Heart left ventricle (tissue), 16 donors: ENCODE measurements around the gene LBHD1. TPM values are rescaled to one million over a fixed set of nuclear protein-coding genes. Genes with fewer than 3 reads are reported as not detected.
A peak's percentile ranks its signal among the peaks of the same experiment; 100 is the strongest.

Source experiments
- ATAC-seq, 4 donors: fragments of 200-7000 bp; cut with Tn5 transposase; one replicate each; pipeline ENCODE4 v1.9.1; 2020 to 2022; ENCODE audit warnings: moderate library complexity in 4 of 4, mild to moderate bottlenecking in 3 of 4, moderate number of reproducible peaks in 1 of 4
- DNase-seq, 5 donors: peaks; one replicate each; pipeline ENCODE4 v3.0.0-alpha.2; 2020
- H3K27ac ChIP-seq, 12 donors: fragments of 200-600 bp; sonication (generic) in 4 of 12; one replicate each; pipeline versions ENCODE4 v1.5.0 to v1.8.0; 2016 to 2022; ENCODE audit warnings: mild to moderate bottlenecking in 2 of 12
- H3K27me3 ChIP-seq, 9 donors: fragments of 200-600 bp; sonication (generic) in 2 of 9; one replicate each; pipeline versions ENCODE4 v1.5.1 to v1.8.0; 2016 to 2022; ENCODE audit warnings: mild to moderate bottlenecking in 3 of 9
- H3K36me3 ChIP-seq, 9 donors: fragments of 200-600 bp; sonication (generic) in 2 of 9; one replicate each; pipeline versions ENCODE4 v1.5.0 to v1.8.0; 2018 to 2022; ENCODE audit warnings: mild to moderate bottlenecking in 2 of 9
- H3K4me1 ChIP-seq, 12 donors: fragments of 200-600 bp; sonication (generic) in 4 of 12; one replicate each; pipeline versions ENCODE4 v1.5.0 to v1.8.0; 2016 to 2022; ENCODE audit warnings: mild to moderate bottlenecking in 3 of 12
- H3K4me3 ChIP-seq, 12 donors: fragments of 200-600 bp; sonication (generic) in 4 of 12; one replicate each; pipeline versions ENCODE4 v1.5.0 to v1.8.0; 2017 to 2022; ENCODE audit warnings: mild to moderate bottlenecking in 9 of 12, moderate library complexity in 4 of 12
- H3K9me3 ChIP-seq, 12 donors: fragments of 200-600 bp; sonication (generic) in 4 of 12; one replicate each; pipeline versions ENCODE4 v1.5.0 to v1.8.0; 2016 to 2022; ENCODE audit warnings: mild to moderate bottlenecking in 1 of 12
- POLR2A ChIP-seq, 2 donors: fragments of 450-650 bp; IDR thresholded peaks; one replicate each; pipeline ENCODE4 v1.6.1; 2017; ENCODE audit warnings: antibody characterized with exemption in 2 of 2, mild to moderate bottlenecking in 2 of 2, moderate library complexity in 2 of 2
- WGBS, 4 donors: extraction: QIAGEN DNeasy Blood & Tissue Kit in 2 of 4; methylation state at CpG; one replicate each; pipeline versions ENCODE4 v1.1.5 to v1.1.7; 2013 to 2018; 5-methylcytosine and 5-hydroxymethylcytosine counted together
- intact Hi-C, 10 donors: fragments of 100-400 bp; cut with DNase I; formaldehyde crosslinking; loops; one replicate each; pipeline versions ENCODE4 v1.11.1 to v1.14.2; 2022
- polyA plus RNA-seq, 2 donors: library from polyadenylated mRNA; stranded (reverse); fragments of 200-250 nt; gene quantifications; one replicate each; pipeline ENCODE4 v1.2.3, GENCODE V29; 2013
- total RNA-seq, 9 donors: library from RNA; depleted of rRNA in 2 of 9; stranded (reverse); fragments of >200 nt in 2 of 9; fragmentation: NEBNext Ultra II Directional in 3 of 9; extraction: Animal tissue kit (Norgen Biotek cat#: 25700) in 3 of 9; gene quantifications; one replicate each; pipeline versions ENCODE4 v1.1.0 to v1.2.4, GENCODE V29; 2016 to 2023
- TF ChIP-seq, protein P1 (sequence below), 12 donors: fragments of 200-600 bp; sonication (generic) in 4 of 12; IDR thresholded peaks; one replicate each; pipeline versions ENCODE4 v1.5.0 to v1.8.0; 2018 to 2022; ENCODE audit warnings: antibody characterized with exemption in 12 of 12, mild to moderate bottlenecking in 5 of 12
- donor health status: ischemic (EF 13 %, LVEDD 7.1; RV severe dilation, severe dysfunction).
- donor health status: healthy with polysubstance abuse.
- donor health status: DM: no; HTN: yes; CAD: no.
- donor health status: DM: no; HTN: no; CAD: no.
- donor health status: ischemic (EF 25% LVEDD 6.9; RV normal size, moderate dysfunction).
- donor health status: ischemic (EF 25% LVEDD 5.7; RV mildly dilated, moderate dysfunction).
- donor health status: healthy.
- donor health status: DM: yes; HTN: yes; CAD: no.
- donor health status: ischemic (EF 35%, LVEDD 5.7; RV mildly dilated, moderate dysfunction).
- donor health status: nonischemic (EF 11% LVEDD 7.7; RV severe dilation, severe dysfunction).
- donor health status: DM: yes; HTN: yes; CAD: no.
- donor health status: PGD.
- donor health status: ischemic (EF 29% LVEDD 5.4; RV normal size, mild dysfunction).
- donor health status: nonischemic (EF 23%, LVEDD 6.1; RV moderate dilation, normal function).

The LBHD1 gene
- total and polyA plus RNA-seq, 11 donors, result 1.4 to 6.3 (median 2.4) TPM

GRCh38 chr11:62615521-62615920 is 56.5 kb downstream of the LBHD1 start:
- Histone ChIP-seq H3K36me3 (peaks cover 0 to 39% (median 23%) of the 10 kb centered on the region in 9 donors), H3K4me3 (no peak overlapping the region), H3K9me3 (no peaks in the 10 kb centered on the region), H3K27me3 (no peaks in the 10 kb centered on the region), H3K4me1 (peaks cover 4 to 33% (median 20%) of the 10 kb centered on the region in 12 donors), H3K27ac (no peak overlapping the region)
- TF ChIP-seq, protein P1, sequence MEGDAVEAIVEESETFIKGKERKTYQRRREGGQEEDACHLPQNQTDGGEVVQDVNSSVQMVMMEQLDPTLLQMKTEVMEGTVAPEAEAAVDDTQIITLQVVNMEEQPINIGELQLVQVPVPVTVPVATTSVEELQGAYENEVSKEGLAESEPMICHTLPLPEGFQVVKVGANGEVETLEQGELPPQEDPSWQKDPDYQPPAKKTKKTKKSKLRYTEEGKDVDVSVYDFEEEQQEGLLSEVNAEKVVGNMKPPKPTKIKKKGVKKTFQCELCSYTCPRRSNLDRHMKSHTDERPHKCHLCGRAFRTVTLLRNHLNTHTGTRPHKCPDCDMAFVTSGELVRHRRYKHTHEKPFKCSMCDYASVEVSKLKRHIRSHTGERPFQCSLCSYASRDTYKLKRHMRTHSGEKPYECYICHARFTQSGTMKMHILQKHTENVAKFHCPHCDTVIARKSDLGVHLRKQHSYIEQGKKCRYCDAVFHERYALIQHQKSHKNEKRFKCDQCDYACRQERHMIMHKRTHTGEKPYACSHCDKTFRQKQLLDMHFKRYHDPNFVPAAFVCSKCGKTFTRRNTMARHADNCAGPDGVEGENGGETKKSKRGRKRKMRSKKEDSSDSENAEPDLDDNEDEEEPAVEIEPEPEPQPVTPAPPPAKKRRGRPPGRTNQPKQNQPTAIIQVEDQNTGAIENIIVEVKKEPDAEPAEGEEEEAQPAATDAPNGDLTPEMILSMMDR (IDR thresholded peaks at IDR 0.05), result no peak
- TF ChIP-seq POLR2A (IDR thresholded peaks at IDR 0.05), result no peak
- intact Hi-C loops, result no loop called here
- ATAC-seq (no peak), DNase-seq (peak in 1 of 5 donors; percentile 37)
- WGBS, 4 donors, result 81 to 94% (median 90%) methylated on average over 4 to 7 of the region's 7 CpGs

- H3K4me1 ChIP-seq, result peaks cover 4 to 37% (median 18%) of the 10 kb centered on the region in 12 donors
- H3K27me3 ChIP-seq, result no peaks in the 10 kb centered on the region
- no peaks in the 10 kb centered on the region for H3K9me3 ChIP-seq
- TF ChIP-seq, protein P1 (IDR thresholded peaks at IDR 0.05), result no peak
- TF ChIP-seq POLR2A (IDR thresholded peaks at IDR 0.05), result no peak
- peak overlapping the region in 2 of 12 donors; percentile 91 to 98 for H3K27ac ChIP-seq
- H3K4me3 ChIP-seq, result no peak overlapping the region
- 77 to 83% (median 79%) methylated on average over 8 of the region's 8 CpGs for WGBS, 4 donors
- intact Hi-C loops, result loop anchor here in 3 of 10 donors (5.0 kb wide), 1 partner anchor 33 kb away; the partner anchor contains the start of gene GANAB (in 3 of the 3)
- peak in 1 of 5 donors; percentile 48 for DNase-seq
- peaks cover 0 to 50% (median 27%) of the 10 kb centered on the region in 9 donors for H3K36me3 ChIP-seq
- no peak for ATAC-seq
Measured at GRCh38 chr11:62614275-62614674, 57.8 kb downstream of the LBHD1 start.

DNA sequence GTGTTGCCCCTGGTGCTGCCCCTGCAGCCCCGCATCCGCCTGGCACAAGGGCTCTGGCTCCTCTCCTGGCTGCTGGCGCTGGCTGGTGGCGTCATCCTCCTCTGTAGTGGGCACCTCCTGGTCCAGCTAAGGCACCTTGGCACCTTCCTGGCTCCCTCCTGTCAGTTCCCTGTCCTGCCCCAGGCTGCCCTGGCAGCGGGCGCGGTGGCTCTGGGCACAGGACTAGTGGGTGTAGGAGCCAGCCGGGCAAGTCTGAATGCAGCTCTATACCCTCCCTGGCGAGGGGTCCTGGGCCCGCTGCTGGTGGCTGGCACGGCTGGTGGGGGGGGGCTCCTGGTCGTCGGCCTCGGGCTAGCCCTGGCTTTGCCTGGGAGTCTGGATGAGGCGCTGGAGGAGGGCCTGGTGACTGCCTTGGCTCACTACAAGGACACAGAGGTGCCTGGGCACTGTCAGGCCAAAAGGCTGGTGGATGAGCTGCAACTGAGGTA is 58.7 kb downstream of the LBHD1 start:
- no peaks in the 10 kb centered on the region for H3K27me3 ChIP-seq
- H3K27ac ChIP-seq, result peak overlapping the region; percentile 91 to 99 (median 98)
- peak overlapping the region in 10 of 12 donors; percentile 75 to 99 (median 84) for H3K4me3 ChIP-seq
- TF ChIP-seq POLR2A (IDR thresholded peaks at IDR 0.05), result no peak
- TF ChIP-seq, protein P1 (IDR thresholded peaks at IDR 0.05), result no peak
- peaks cover 0 to 55% (median 34%) of the 10 kb centered on the region in 9 donors for H3K36me3 ChIP-seq
- H3K9me3 ChIP-seq, result no peaks in the 10 kb centered on the region
- DNase-seq (peak in 2 of 5 donors; percentile 36 to 74), ATAC-seq (peak in 2 of 4 donors; percentile 3 to 4)
- intact Hi-C loops, result loop anchor here in 3 of 10 donors (5.0 kb wide), 1 partner anchor 34 kb away; the partner anchor contains the start of gene GANAB (in 3 of the 3)
- WGBS, 4 donors, result 56 to 77% (median 62%) methylated on average over 4 to 15 of the region's 15 CpGs
- H3K4me1 ChIP-seq, result peaks cover 4 to 37% (median 18%) of the 10 kb centered on the region in 12 donors

Other genes starting within 250 kb of the LBHD1 start
- gene AHNAK, start 125.5 kb downstream of the LBHD1 start, total RNA-seq, result 100 to 1,000 TPM; 251 to 861 (median 409) TPM
- gene AHNAK, start 125.5 kb downstream of the LBHD1 start, polyA plus RNA-seq, result 100 to 1,000 TPM in 1 of 2 donors, 10 to 100 TPM in 1; 84.4 to 251 TPM
- gene EEF1G, start 98.4 kb downstream of the LBHD1 start, total RNA-seq, result 1,000 to 10,000 TPM in 3 of 9 donors, 100 to 1,000 TPM in 6; 799 to 1,135 (median 929) TPM
- gene EEF1G, start 98.4 kb downstream of the LBHD1 start, polyA plus RNA-seq, result 1,000 to 10,000 TPM in 1 of 2 donors, 100 to 1,000 TPM in 1; 549 to 1,190 TPM
- 10 to 100 TPM in 7 of 9 donors, 1 to 10 TPM in 2; 6.3 to 16.3 (median 11.3) TPM for gene TUT1, start 80.7 kb downstream of the LBHD1 start, total RNA-seq
- gene TUT1, start 80.7 kb downstream of the LBHD1 start, polyA plus RNA-seq, result 10 to 100 TPM in 1 of 2 donors, 1 to 10 TPM in 1; 8.5 to 12.2 TPM
- 10 to 100 TPM; 24.1 to 55.3 (median 33.7) TPM for gene MTA2, start 70.4 kb downstream of the LBHD1 start, total RNA-seq
- 10 to 100 TPM; 18.4 to 40.3 TPM for gene MTA2, start 70.4 kb downstream of the LBHD1 start, polyA plus RNA-seq
- 10 to 100 TPM in 8 of 9 donors, 1 to 10 TPM in 1; 8.8 to 40.9 (median 16.2) TPM for gene EML3, start 59.5 kb downstream of the LBHD1 start, total RNA-seq
- gene EML3, start 59.5 kb downstream of the LBHD1 start, polyA plus RNA-seq, result 10 to 100 TPM; 14.7 to 15.3 TPM
- gene ROM1, start 59.0 kb downstream of the LBHD1 start, total RNA-seq, result 1 to 10 TPM; 1.5 to 5.8 (median 2.1) TPM
- gene ROM1, start 59.0 kb downstream of the LBHD1 start, polyA plus RNA-seq, result 1 to 10 TPM; 2.9 to 5.3 TPM
- 10 to 100 TPM in 7 of 9 donors, 1 to 10 TPM in 2; 9.2 to 20.5 (median 12.3) TPM for gene B3GAT3, start 50.3 kb downstream of the LBHD1 start, total RNA-seq
- gene B3GAT3, start 50.3 kb downstream of the LBHD1 start, polyA plus RNA-seq, result 10 to 100 TPM; 19.1 to 38.1 TPM
- gene GANAB, start 25.7 kb downstream of the LBHD1 start, total RNA-seq, result 100 to 1,000 TPM in 4 of 9 donors, 10 to 100 TPM in 5; 64.4 to 182 (median 99.1) TPM
- gene GANAB, start 25.7 kb downstream of the LBHD1 start, polyA plus RNA-seq, result 100 to 1,000 TPM in 1 of 2 donors, 10 to 100 TPM in 1; 49.3 to 113 TPM
- 10 to 100 TPM in 7 of 9 donors, 1 to 10 TPM in 2; 9.1 to 23.2 (median 11.5) TPM for gene INTS5, start 19.0 kb downstream of the LBHD1 start, total RNA-seq
- 10 to 100 TPM in 1 of 2 donors, 1 to 10 TPM in 1; 3.3 to 15.5 TPM for gene INTS5, start 19.0 kb downstream of the LBHD1 start, polyA plus RNA-seq
- gene C11orf98, start 7.1 kb downstream of the LBHD1 start, total RNA-seq, result 10 to 100 TPM; 24.0 to 56.2 (median 28.5) TPM
- 100 to 1,000 TPM in 1 of 2 donors, 10 to 100 TPM in 1; 75.1 to 191 TPM for gene C11orf98, start 7.1 kb downstream of the LBHD1 start, polyA plus RNA-seq
- 1 to 10 TPM in 7 of 9 donors, under 1 TPM in 2; 0.38 to 8.7 (median 4.2) TPM for gene CSKMT, start 7.0 kb downstream of the LBHD1 start, total RNA-seq
- gene CSKMT, start 7.0 kb downstream of the LBHD1 start, polyA plus RNA-seq, result 1 to 10 TPM; 4.4 to 6.6 TPM
- 1 to 10 TPM; 5.3 to 8.8 (median 5.9) TPM for gene UQCC3, start 594 bp downstream of the LBHD1 start, total RNA-seq
- 10 to 100 TPM; 11.5 to 15.8 TPM for gene UQCC3, start 594 bp downstream of the LBHD1 start, polyA plus RNA-seq
- 100 to 1,000 TPM in 1 of 9 donors, 10 to 100 TPM in 8; 69.2 to 116 (median 83.1) TPM for gene UBXN1, start 6.8 kb upstream of the LBHD1 start, total RNA-seq
- 100 to 1,000 TPM in 1 of 2 donors, 10 to 100 TPM in 1; 88.7 to 188 TPM for gene UBXN1, start 6.8 kb upstream of the LBHD1 start, polyA plus RNA-seq
- 1 to 10 TPM in 8 of 9 donors, under 1 TPM in 1; 0.63 to 8.6 (median 2.7) TPM for gene LRRN4CL, start 17.3 kb upstream of the LBHD1 start, total RNA-seq
- 1 to 10 TPM; 1.3 to 1.9 TPM for gene LRRN4CL, start 17.3 kb upstream of the LBHD1 start, polyA plus RNA-seq
- gene BSCL2, start 35.2 kb upstream of the LBHD1 start, total RNA-seq, result 10 to 100 TPM; 13.3 to 30.1 (median 20.0) TPM
- 10 to 100 TPM; 23.1 to 39.4 TPM for gene BSCL2, start 35.2 kb upstream of the LBHD1 start, polyA plus RNA-seq
- under 1 TPM in 4 of 9 donors, not detected in 5; 0.27 to 0.55 (median 0.32) TPM for gene GNG3, start 35.4 kb upstream of the LBHD1 start, total RNA-seq
- under 1 TPM in 1 of 2 donors, not detected in 1; 0.14 TPM for gene GNG3, start 35.4 kb upstream of the LBHD1 start, polyA plus RNA-seq
- gene HNRNPUL2, start 55.2 kb upstream of the LBHD1 start, total RNA-seq, result 10 to 100 TPM in 8 of 9 donors, 1 to 10 TPM in 1; 9.6 to 39.5 (median 32.6) TPM
- 10 to 100 TPM; 32.7 to 35.2 TPM for gene HNRNPUL2, start 55.2 kb upstream of the LBHD1 start, polyA plus RNA-seq
- gene TTC9C, start 56.2 kb upstream of the LBHD1 start, total RNA-seq, result 10 to 100 TPM in 7 of 9 donors, 1 to 10 TPM in 2; 7.4 to 23.5 (median 12.1) TPM
- gene TTC9C, start 56.2 kb upstream of the LBHD1 start, polyA plus RNA-seq, result 10 to 100 TPM; 13.9 to 20.0 TPM
- 10 to 100 TPM in 4 of 9 donors, 1 to 10 TPM in 5; 6.9 to 16.6 (median 9.9) TPM for gene ZBTB3, start 81.9 kb upstream of the LBHD1 start, total RNA-seq
- 1 to 10 TPM; 3.5 to 3.7 TPM for gene ZBTB3, start 81.9 kb upstream of the LBHD1 start, polyA plus RNA-seq
- gene POLR2G, start 89.3 kb upstream of the LBHD1 start, total RNA-seq, result 10 to 100 TPM; 32.6 to 61.2 (median 43.8) TPM
- 100 to 1,000 TPM in 1 of 2 donors, 10 to 100 TPM in 1; 43.6 to 106 TPM for gene POLR2G, start 89.3 kb upstream of the LBHD1 start, polyA plus RNA-seq
- 10 to 100 TPM in 3 of 9 donors, 1 to 10 TPM in 6; 7.1 to 19.5 (median 9.3) TPM for gene TAF6L, start 99.1 kb upstream of the LBHD1 start, total RNA-seq
- 10 to 100 TPM; 12.7 to 12.9 TPM for gene TAF6L, start 99.1 kb upstream of the LBHD1 start, polyA plus RNA-seq
- 10 to 100 TPM; 14.7 to 46.0 (median 19.4) TPM for gene TMEM179B, start 115.1 kb upstream of the LBHD1 start, total RNA-seq
- 10 to 100 TPM; 23.8 to 47.3 TPM for gene TMEM179B, start 115.1 kb upstream of the LBHD1 start, polyA plus RNA-seq
- 10 to 100 TPM; 19.0 to 52.3 (median 25.9) TPM for gene TMEM223, start 119.7 kb upstream of the LBHD1 start, total RNA-seq
- 10 to 100 TPM; 26.3 to 55.6 TPM for gene TMEM223, start 119.7 kb upstream of the LBHD1 start, polyA plus RNA-seq
- gene NXF1, start 133.2 kb upstream of the LBHD1 start, total RNA-seq, result 10 to 100 TPM; 28.5 to 51.7 (median 34.1) TPM
- 10 to 100 TPM; 40.7 to 63.4 TPM for gene NXF1, start 133.2 kb upstream of the LBHD1 start, polyA plus RNA-seq
- gene STX5, start 159.8 kb upstream of the LBHD1 start, total RNA-seq, result 10 to 100 TPM; 16.2 to 26.8 (median 18.9) TPM
- gene STX5, start 159.8 kb upstream of the LBHD1 start, polyA plus RNA-seq, result 10 to 100 TPM in 1 of 2 donors, 1 to 10 TPM in 1; 8.6 to 36.1 TPM
- not detected for gene TEX54, start 160.6 kb upstream of the LBHD1 start, total RNA-seq
- gene TEX54, start 160.6 kb upstream of the LBHD1 start, polyA plus RNA-seq, result not detected
- 10 to 100 TPM; 19.2 to 36.6 (median 24.8) TPM for gene WDR74, start 167.3 kb upstream of the LBHD1 start, total RNA-seq
- 10 to 100 TPM; 28.7 to 70.6 TPM for gene WDR74, start 167.3 kb upstream of the LBHD1 start, polyA plus RNA-seq
- gene SLC3A2, start 208.6 kb upstream of the LBHD1 start, total RNA-seq, result 10 to 100 TPM; 26.6 to 76.0 (median 59.1) TPM
- gene SLC3A2, start 208.6 kb upstream of the LBHD1 start, polyA plus RNA-seq, result 100 to 1,000 TPM in 1 of 2 donors, 10 to 100 TPM in 1; 27.1 to 103 TPM
- gene CHRM1, start 249.1 kb upstream of the LBHD1 start, total RNA-seq, result under 1 TPM in 2 of 9 donors, not detected in 7; 0.08 to 0.31 TPM
- not detected for gene CHRM1, start 249.1 kb upstream of the LBHD1 start, polyA plus RNA-seq